ENCODE data around the gene CBLB. TPM values are rescaled to one million over a fixed set of nuclear protein-coding genes. Genes with fewer than 3 reads are reported as not detected.

Gene CBLB
- total and polyA plus RNA-seq, 2 of the 4 experiments (the other 2 are of a cell fraction) = 10.1 to 20.1 TPM

DNA sequence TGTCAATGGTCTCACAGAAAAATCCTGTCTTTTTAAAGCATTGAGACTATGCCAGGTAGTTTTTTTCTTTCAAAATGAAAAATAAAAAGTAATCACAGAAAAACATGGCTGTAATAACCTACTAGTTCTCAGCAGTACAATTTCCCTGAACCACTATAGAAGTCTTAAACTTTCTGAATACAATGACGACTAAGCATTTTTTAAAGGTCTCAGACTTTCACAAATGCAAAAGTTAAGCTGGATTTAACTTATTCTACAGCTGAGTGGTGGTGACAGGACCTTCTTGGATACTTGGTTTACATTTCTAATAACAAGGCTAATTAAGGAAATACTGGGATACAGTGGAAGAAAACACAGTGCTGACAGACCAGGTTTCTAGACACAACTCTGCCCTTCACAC lies 81.8 kb downstream of the CBLB start:
- intact Hi-C loops (cut with micrococcal nuclease) (no loop called here), dilution Hi-C loops (cut with HindIII; ENCODE audit: low sequenced_read_pairs, unreplicated experiment) (no loop called here), in situ Hi-C loops (cut with MboI; ENCODE audit: low sequenced_read_pairs) (no loop called here)
- ChIA-PET POLR2A (ENCODE audit: unreplicated experiment) (no interaction called here), CTCF (interaction anchor here (0.6 kb wide), 1 partner anchor 267 kb away, joined by 3 read pairs; no protein-coding TSS in a partner anchor)
- peaks cover 4% of the 10 kb centered on the region for H3K4me1 ChIP-seq (ENCODE audit: control insufficient read depth, insufficient read depth, low read length)
- WGBS, 2 experiments (ENCODE audit: extremely low coverage in 2 of 2, insufficient read length in 1 of 2) = no CpG with 5 or more reads among the region's 1 CpG
- H3K36me3 ChIP-seq (ENCODE audit: control insufficient read depth, insufficient read depth, low read length) = no peaks in the 10 kb centered on the region
- H3K9me3 ChIP-seq (ENCODE audit: control insufficient read depth, insufficient read depth, low read length) = no peaks in the 10 kb centered on the region
- H2BK15ac ChIP-seq (ENCODE audit: low read depth, low read length) = no peak overlapping the region
- DNase-seq (no peak), ATAC-seq (ENCODE audit: low read depth) (no peak)
- H3K18ac ChIP-seq (ENCODE audit: low read depth, low read length) = no peak overlapping the region
- H4K5ac ChIP-seq (ENCODE audit: low read depth, low read length) = no peak overlapping the region
- H2BK5ac ChIP-seq (ENCODE audit: low read depth, low read length, poor library complexity, severe bottlenecking) = no peak overlapping the region
- no peak overlapping the region for H4K8ac ChIP-seq (ENCODE audit: low read depth in 2 of 2, low read length in 2 of 2)
- peaks cover 4% of the 10 kb centered on the region for H3K9me1 ChIP-seq (ENCODE audit: insufficient read depth, low read length)
- H2BK20ac ChIP-seq (ENCODE audit: low read depth, low read length) = no peak overlapping the region
- H3K27me3 ChIP-seq (ENCODE audit: control insufficient read depth, insufficient read depth, low read length) = no peaks in the 10 kb centered on the region
- H3K14ac ChIP-seq (replicated peaks; ENCODE audit: low read depth, low read length) = no peak overlapping the region
- H3K4ac ChIP-seq (ENCODE audit: low read depth, low read length) = no peak overlapping the region
- H3K9ac ChIP-seq (ENCODE audit: low read depth, low read length) = no peak overlapping the region
- H4K20me1 ChIP-seq (ENCODE audit: insufficient read depth, low read length) = peaks cover 4% of the 10 kb centered on the region; the same call in 1 of the 2 replicates
- no peak overlapping the region for H3K4me3 ChIP-seq (ENCODE audit: insufficient read depth, low read depth, low read length)
- no peak overlapping the region for H2AK9ac ChIP-seq (replicated peaks; ENCODE audit: low read depth, low read length, poor library complexity)
- no TSS peak for BruUV-seq (replicated peaks)
- no peak overlapping the region for H3K23ac ChIP-seq (ENCODE audit: low read depth, low read length)
- H3K27ac ChIP-seq (ENCODE audit: insufficient read depth, low read length) = no peak overlapping the region
- no peak overlapping the region for H2BK120ac ChIP-seq (ENCODE audit: low read depth, low read length)
- TF ChIP-seq, protein P1, sequence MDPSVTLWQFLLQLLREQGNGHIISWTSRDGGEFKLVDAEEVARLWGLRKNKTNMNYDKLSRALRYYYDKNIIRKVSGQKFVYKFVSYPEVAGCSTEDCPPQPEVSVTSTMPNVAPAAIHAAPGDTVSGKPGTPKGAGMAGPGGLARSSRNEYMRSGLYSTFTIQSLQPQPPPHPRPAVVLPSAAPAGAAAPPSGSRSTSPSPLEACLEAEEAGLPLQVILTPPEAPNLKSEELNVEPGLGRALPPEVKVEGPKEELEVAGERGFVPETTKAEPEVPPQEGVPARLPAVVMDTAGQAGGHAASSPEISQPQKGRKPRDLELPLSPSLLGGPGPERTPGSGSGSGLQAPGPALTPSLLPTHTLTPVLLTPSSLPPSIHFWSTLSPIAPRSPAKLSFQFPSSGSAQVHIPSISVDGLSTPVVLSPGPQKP (IDR thresholded peaks at IDR 0.05; ENCODE audit: borderline replicate concordance, low read depth, low read length) = no peak
- TF ChIP-seq MAFK (IDR thresholded peaks at IDR 0.05; ENCODE audit: low read depth, low read length) = peak; percentile 95
- H2AK5ac ChIP-seq (ENCODE audit: low read depth, low read length) = no peak overlapping the region
- H4K91ac ChIP-seq (ENCODE audit: insufficient read depth, low read depth, low read length) = no peak overlapping the region
- no peak overlapping the region for H2AFZ ChIP-seq (replicated peaks; ENCODE audit: low read length, poor library complexity)
- no peak overlapping the region for H3K4me2 ChIP-seq (ENCODE audit: low read depth, low read length)
- H3K79me1 ChIP-seq (ENCODE audit: low read depth in 1 of 2, low read length in 2 of 2) = peaks cover 18 to 24% of the 10 kb centered on the region in 2 experiments
- H3K56ac ChIP-seq (ENCODE audit: extremely low read depth, insufficient read depth, low read length) = no peak overlapping the region
